Stimulated activated CD4-positive, alpha-beta T cell treated with anti-CD3 and anti-CD28 coated beads, Interleukin-1b, Interleukin-23, amount 100 ng/mL, for 48 hours (primary cell): Measurements from ENCODE around the gene MRPL4.

Source experiments
- DNase-seq: peaks from one replicate; pipeline ENCODE4 v3.0.0-alpha.2; 2020

Gene MRPL4

DNA sequence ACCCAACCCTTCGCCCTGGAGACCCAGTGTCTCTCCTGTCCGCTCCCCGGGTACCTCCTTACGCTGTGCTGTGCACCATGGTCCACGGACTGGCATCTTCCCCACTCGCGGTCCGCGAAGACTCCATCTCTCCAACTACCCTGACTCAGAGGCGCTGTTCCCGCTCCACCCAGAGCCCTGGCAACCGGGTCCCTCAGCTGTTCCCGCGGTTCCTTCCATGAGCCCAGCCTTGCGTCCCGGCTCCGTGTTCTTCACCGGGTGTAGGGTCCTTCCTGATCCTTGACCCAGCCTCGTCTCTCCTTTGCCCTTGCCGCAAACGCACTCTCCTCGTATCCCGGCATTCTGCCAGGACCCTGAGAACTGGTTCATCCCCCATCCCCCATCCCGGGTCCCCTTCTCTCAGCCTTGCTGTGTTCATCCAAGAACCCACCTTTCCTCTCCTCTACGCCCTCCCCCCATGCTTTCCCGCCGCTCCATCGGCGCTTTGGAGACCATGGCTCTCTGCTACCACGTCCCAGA, 38.4 kb downstream of the MRPL4 start:
- DNase-seq: no peak

- peak; percentile 58 for DNase-seq
These were observed 39.0 kb downstream of the MRPL4 start for GRCh38 chr19:10290876-10291553.

DNA sequence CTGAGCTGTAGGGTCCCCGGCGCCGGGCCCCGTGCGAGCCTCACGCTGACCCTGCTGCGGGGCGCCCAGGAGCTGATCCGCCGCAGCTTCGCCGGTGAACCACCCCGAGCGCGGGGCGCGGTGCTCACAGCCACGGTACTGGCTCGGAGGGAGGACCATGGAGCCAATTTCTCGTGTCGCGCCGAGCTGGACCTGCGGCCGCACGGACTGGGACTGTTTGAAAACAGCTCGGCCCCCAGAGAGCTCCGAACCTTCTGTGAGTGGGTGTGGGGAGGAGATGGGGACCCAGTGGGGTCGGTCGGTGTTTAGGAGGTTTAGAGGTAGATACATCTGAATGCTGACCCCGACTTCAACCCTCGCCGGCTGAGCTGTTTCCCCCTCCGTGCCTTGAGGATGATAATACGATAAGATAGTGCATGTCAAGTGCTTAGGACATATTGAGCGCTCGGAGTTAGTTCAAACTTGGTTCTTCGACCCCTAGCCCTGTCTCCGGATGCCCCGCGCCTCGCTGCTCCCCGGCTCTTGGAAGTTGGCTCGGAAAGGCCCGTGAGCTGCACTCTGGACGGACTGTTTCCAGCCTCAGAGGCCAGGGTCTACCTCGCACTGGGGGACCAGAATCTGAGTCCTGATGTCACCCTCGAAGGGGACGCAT, 39.7 kb downstream of the MRPL4 start:
- DNase-seq: no peak

- peak; percentile 82 for DNase-seq
These were observed 40.3 kb downstream of the MRPL4 start for GRCh38 chr19:10292206-10292788.

DNA sequence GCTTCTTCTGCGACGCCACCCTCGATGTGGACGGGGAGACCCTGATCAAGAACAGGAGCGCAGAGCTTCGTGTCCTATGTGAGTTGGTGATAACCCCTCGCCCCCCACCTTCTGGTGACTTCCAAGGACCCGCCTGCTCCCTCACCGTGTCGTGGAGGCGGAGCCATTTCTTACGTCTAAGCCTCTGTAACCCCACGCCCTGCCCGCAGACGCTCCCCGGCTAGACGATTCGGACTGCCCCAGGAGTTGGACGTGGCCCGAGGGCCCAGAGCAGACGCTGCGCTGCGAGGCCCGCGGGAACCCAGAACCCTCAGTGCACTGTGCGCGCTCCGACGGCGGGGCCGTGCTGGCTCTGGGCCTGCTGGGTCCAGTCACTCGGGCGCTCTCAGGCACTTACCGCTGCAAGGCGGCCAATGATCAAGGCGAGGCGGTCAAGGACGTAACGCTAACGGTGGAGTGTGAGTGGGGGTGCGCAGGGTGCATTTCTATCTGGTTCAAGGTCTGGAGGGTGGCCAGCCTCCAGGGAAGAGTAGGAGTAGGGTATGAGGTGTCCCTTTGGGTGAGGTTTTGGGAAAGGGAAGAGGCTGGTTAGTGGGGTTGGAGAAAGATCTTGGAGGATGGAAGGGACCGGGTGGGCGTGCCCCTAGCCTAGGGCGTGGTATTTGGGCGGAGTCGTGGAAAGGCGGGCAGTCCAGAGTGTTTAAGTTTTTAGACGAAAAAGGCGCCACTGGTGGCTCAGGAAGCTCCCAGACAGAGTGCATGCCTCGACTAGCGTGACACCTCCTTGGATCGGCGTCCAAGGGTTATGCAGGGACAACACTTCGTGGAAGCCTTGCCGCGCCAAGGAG, 41.0 kb downstream of the MRPL4 start:
- no peak for DNase-seq

DNA sequence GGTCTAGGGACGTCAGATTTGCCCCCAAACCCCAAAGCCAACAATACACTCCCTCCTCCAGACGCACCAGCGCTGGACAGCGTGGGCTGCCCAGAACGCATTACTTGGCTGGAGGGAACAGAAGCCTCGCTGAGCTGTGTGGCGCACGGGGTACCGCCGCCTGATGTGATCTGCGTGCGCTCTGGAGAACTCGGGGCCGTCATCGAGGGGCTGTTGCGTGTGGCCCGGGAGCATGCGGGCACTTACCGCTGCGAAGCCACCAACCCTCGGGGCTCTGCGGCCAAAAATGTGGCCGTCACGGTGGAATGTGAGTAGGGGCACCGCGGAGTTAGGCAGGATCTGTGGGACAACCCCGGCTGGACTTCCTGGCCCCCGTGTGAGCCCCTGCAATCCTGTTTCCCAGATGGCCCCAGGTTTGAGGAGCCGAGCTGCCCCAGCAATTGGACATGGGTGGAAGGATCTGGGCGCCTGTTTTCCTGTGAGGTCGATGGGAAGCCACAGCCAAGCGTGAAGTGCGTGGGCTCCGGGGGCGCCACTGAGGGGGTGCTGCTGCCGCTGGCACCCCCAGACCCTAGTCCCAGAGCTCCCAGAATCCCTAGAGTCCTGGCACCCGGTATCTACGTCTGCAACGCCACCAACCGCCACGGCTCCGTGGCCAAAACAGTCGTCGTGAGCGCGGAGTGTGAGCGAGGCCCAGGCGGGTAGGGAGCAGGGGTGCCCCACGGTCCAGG, 41.8 kb downstream of the MRPL4 start:
- DNase-seq: no peak

DNA sequence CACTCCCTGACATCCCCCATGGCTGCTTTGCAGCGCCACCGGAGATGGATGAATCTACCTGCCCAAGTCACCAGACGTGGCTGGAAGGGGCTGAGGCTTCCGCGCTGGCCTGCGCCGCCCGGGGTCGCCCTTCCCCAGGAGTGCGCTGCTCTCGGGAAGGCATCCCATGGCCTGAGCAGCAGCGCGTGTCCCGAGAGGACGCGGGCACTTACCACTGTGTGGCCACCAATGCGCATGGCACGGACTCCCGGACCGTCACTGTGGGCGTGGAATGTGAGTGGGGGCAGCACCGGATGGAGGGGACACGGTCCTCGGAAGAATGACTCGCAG, 42.3 kb downstream of the MRPL4 start:
- DNase-seq: no peak

DNA sequence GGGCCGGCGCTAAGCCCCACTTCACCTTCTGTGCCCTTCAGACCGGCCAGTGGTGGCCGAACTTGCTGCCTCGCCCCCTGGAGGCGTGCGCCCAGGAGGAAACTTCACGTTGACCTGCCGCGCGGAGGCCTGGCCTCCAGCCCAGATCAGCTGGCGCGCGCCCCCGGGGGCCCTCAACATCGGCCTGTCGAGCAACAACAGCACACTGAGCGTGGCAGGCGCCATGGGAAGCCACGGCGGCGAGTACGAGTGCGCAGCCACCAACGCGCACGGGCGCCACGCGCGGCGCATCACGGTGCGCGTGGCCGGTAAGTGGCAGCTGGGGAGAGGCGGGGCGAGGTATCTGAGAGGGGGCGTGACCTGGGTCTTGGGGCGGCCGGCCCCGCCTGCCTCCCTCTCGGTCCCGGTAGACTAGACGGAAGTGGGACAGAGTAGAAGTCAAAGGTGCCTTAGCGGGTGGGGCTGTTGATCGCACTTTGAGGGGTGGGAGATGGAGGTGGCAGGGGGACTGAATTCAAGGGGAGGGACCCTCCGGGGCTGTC, 43.4 kb downstream of the MRPL4 start:
- peak; percentile 54 for DNase-seq

GRCh38 chr19:10295847-10296591, 44.0 kb downstream of the MRPL4 start:
- no peak for DNase-seq

GRCh38 chr19:10299545-10300458, 47.8 kb downstream of the MRPL4 start:
- DNase-seq: no peak

DNA sequence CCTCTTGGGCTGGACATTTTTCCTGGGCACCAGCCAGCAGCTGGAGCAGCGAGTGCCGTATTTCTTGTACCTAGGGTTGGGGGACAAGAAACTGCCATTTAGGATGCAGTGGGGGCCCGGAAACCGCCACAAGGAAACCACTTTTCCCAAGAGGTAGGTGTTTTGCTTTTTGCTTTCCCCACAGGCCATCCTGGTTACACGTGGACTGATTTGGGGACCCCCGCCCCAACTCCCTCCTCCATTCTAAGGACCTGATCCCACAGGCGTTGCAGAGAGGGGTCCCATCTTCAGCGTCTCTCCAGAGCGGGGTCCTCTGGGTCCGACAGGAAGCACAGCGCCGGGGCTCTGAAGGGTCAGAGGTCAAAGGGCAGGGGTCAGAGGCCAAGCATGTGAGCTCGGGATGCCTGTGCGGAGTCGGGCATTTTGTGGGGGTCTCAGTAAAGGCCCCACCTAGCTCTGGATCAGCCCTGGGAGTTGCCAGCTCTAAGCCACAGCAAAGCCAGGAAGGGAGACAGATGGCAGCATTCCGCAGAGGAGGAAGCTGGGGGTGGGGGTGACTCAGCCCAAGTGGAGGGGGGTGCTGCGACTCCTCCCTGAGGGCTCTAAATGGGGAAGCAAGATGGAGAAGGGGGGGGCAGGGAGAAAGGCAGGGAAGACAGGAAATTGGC, 53.3 kb downstream of the MRPL4 start:
- DNase-seq: no peak

DNA sequence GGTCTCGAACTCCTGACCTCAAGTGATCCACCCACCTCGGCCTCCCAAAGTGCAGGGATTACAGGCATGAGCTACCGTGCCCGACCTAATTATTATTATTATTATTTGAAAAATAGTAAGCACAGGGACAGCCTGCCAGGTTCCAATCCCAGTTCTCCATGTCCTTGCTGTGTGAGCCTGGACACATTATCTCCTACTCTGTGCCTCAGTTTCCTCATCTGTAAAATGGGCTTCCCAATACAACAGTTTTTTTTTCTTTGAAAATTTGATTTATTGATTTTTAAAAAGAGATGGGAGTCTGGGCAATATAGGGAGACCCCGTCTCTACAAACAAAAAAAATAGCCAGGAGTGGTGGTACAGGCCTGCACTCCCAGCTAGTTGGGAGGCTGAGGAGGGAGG, 54.3 kb downstream of the MRPL4 start:
- no peak for DNase-seq

- no peak for DNase-seq
These were observed 57.4 kb downstream of the MRPL4 start, which contains the start of gene ZGLP1 for GRCh38 chr19:10309423-10309822. ZGLP1 (minus strand) TSS chr19:10309815.
